ENCODE results near the gene SCUBE2.

Gene SCUBE2

GRCh38 chr11:9047964-9048523 is 43.4 kb downstream of the SCUBE2 start:
- Histone ChIP-seq H3K9me3 (ENCODE audit: insufficient read depth, low read length) (no peaks in the 10 kb centered on the region), H3K79me2 (ENCODE audit: insufficient read depth, low read length) (no peaks in the 10 kb centered on the region), H4K20me1 (ENCODE audit: low read depth, low read length) (no peaks in the 10 kb centered on the region), H3K27me3 (ENCODE audit: low read length) (no peaks in the 10 kb centered on the region), H3K9me2 (replicated peaks; ENCODE audit: insufficient read depth, low read length) (no peaks in the 10 kb centered on the region), H3K4me2 (ENCODE audit: low read depth, low read length, poor library complexity, severe bottlenecking) (no peak overlapping the region), H3K27ac (ENCODE audit: low read depth, low read length) (no peak overlapping the region), H3K9ac (ENCODE audit: low read length) (no peak overlapping the region), H2AFZ (ENCODE audit: low read depth, low read length, severe bottlenecking) (no peak overlapping the region), H3K4me3 (ENCODE audit: insufficient read depth, low read length, poor library complexity, severe bottlenecking) (no peak overlapping the region), H3F3A (ENCODE audit: insufficient read depth) (no peaks in the 10 kb centered on the region), H3K36me3 (ENCODE audit: low read length) (no peaks in the 10 kb centered on the region)
- no peak for TF ChIP-seq CTCF (IDR thresholded peaks at IDR 0.05; ENCODE audit: insufficient read depth, low read length, poor library complexity, severe bottlenecking)
- no peak for TF ChIP-seq EZH2phosphoT487 (conservative IDR thresholded peaks at IDR 0.05; ENCODE audit: low read length)

GRCh38 chr11:9046481-9046880 is 44.9 kb downstream of the SCUBE2 start:
- Histone ChIP-seq H3K9me2 (replicated peaks; ENCODE audit: insufficient read depth, low read length) (no peaks in the 10 kb centered on the region), H4K20me1 (ENCODE audit: low read depth, low read length) (no peaks in the 10 kb centered on the region), H3K4me2 (ENCODE audit: low read depth, low read length, poor library complexity, severe bottlenecking) (no peak overlapping the region), H3K79me2 (ENCODE audit: insufficient read depth, low read length) (no peaks in the 10 kb centered on the region), H3K4me3 (ENCODE audit: insufficient read depth, low read length, poor library complexity, severe bottlenecking) (no peak overlapping the region), H3K9me3 (ENCODE audit: insufficient read depth, low read length) (no peaks in the 10 kb centered on the region), H3K27me3 (ENCODE audit: low read length) (0 out of 2 replicates have a peak, but pooled peaks cover 3% of the 10 kb centered on the region), H3K36me3 (ENCODE audit: low read length) (no peaks in the 10 kb centered on the region), H3K9ac (ENCODE audit: low read length) (no peak overlapping the region), H2AFZ (ENCODE audit: low read depth, low read length, severe bottlenecking) (no peak overlapping the region), H3K27ac (ENCODE audit: low read depth, low read length) (no peak overlapping the region), H3F3A (ENCODE audit: insufficient read depth) (no peaks in the 10 kb centered on the region)
- TF ChIP-seq CTCF (IDR thresholded peaks at IDR 0.05; ENCODE audit: insufficient read depth, low read length, poor library complexity, severe bottlenecking) (no peak), EZH2phosphoT487 (conservative IDR thresholded peaks at IDR 0.05; ENCODE audit: low read length) (no peak)

GRCh38 chr11:9042488-9042887 is 48.9 kb downstream of the SCUBE2 start:
- Histone ChIP-seq H3K79me2 (ENCODE audit: insufficient read depth, low read length) (no peaks in the 10 kb centered on the region), H3K9me2 (replicated peaks; ENCODE audit: insufficient read depth, low read length) (no peaks in the 10 kb centered on the region), H3K27ac (ENCODE audit: low read depth, low read length) (no peak overlapping the region), H3K4me2 (ENCODE audit: low read depth, low read length, poor library complexity, severe bottlenecking) (no peak overlapping the region), H3K9ac (ENCODE audit: low read length) (no peak overlapping the region), H3K27me3 (ENCODE audit: low read length) (0 out of 2 replicates have a peak, but pooled peaks cover 3% of the 10 kb centered on the region), H2AFZ (ENCODE audit: low read depth, low read length, severe bottlenecking) (no peak overlapping the region), H3K4me3 (ENCODE audit: insufficient read depth, low read length, poor library complexity, severe bottlenecking) (no peak overlapping the region), H3F3A (ENCODE audit: insufficient read depth) (no peaks in the 10 kb centered on the region), H3K9me3 (ENCODE audit: insufficient read depth, low read length) (no peaks in the 10 kb centered on the region), H3K36me3 (ENCODE audit: low read length) (no peaks in the 10 kb centered on the region), H4K20me1 (ENCODE audit: low read depth, low read length) (no peaks in the 10 kb centered on the region)
- no peak for TF ChIP-seq EZH2phosphoT487 (conservative IDR thresholded peaks at IDR 0.05; ENCODE audit: low read length)
- no peak for TF ChIP-seq CTCF (IDR thresholded peaks at IDR 0.05; ENCODE audit: insufficient read depth, low read length, poor library complexity, severe bottlenecking)
